Pancreas (tissue), 10 donors: ENCODE data around the gene EHD2. TPM values are rescaled to one million over a fixed set of nuclear protein-coding genes. Genes with fewer than 3 reads are reported as not detected.

Experiments used
- ATAC-seq, 4 donors: fragments of 200-7000 bp; cut with Tn5 transposase; one replicate each; pipeline versions ENCODE4 v1.8.0 to v1.9.1; 2020; ENCODE audit warnings: mild to moderate bottlenecking in 4 of 4, moderate library complexity in 4 of 4
- DNase-seq, 6 donors: peaks; one replicate each; pipeline ENCODE4 v3.0.0-alpha.2; 2020
- FAIRE-seq: peaks from 2 replicates; lab custom pipeline; 2012; peaks lifted over from hg19 to GRCh38; lab: Jason Lieb, UNC
- H3K27ac ChIP-seq, 4 donors: fragments of 200-600 bp; sonication (generic); 1 replicate in 3 of 4; 2 replicates in 1 of 4; pipeline versions ENCODE4 v1.5.0 to v1.8.0; 2020
- H3K27me3 ChIP-seq, 4 donors: fragments of 200-600 bp; one replicate each; pipeline ENCODE4 v1.8.0; 2021
- H3K36me3 ChIP-seq, 3 donors: fragments of 200-600 bp; sonication (generic) in 1 of 3; one replicate each; pipeline versions ENCODE4 v1.5.0 to v1.8.0; 2020 to 2021
- H3K4me1 ChIP-seq, 3 donors: fragments of 200-600 bp; one replicate each; pipeline ENCODE4 v1.8.0; 2021
- H3K4me3 ChIP-seq, 4 donors: fragments of 200-600 bp; sonication (generic) in 2 of 4; one replicate each; pipeline versions ENCODE4 v1.5.0 to v1.8.0; 2020 to 2021
- H3K9me3 ChIP-seq, 4 donors: fragments of 200-600 bp; one replicate each; pipeline ENCODE4 v1.8.0; 2021
- CTCF ChIP-seq, 4 donors: fragments of 200-600 bp; sonication (generic) in 3 of 4; IDR thresholded peaks; one replicate each; pipeline versions ENCODE4 v1.5.0 to v1.8.0; 2021; ENCODE audit warnings: antibody characterized with exemption in 4 of 4
- WGBS, 2 donors: extraction: QIAGEN DNeasy Blood & Tissue Kit; methylation state at CpG; one replicate each; pipeline ENCODE4 v1.1.7; 2013; 5-methylcytosine and 5-hydroxymethylcytosine counted together
- intact Hi-C, 3 donors: fragments of 100-400 bp; cut with DNase I; formaldehyde crosslinking; loops; one replicate each; pipeline versions ENCODE4 v1.11.1 to v1.14.2; 2022
- polyA plus RNA-seq, 2 donors: library from polyadenylated mRNA; stranded (reverse); fragments of 200-250 nt; gene quantifications; one replicate each; pipeline ENCODE4 v1.2.3, GENCODE V29; 2013
- total RNA-seq, 6 donors: library from RNA; stranded (reverse); fragmentation: NEBNext Ultra II Directional in 4 of 6; extraction: Animal tissue kit (Norgen Biotek cat#: 25700) in 4 of 6; gene quantifications; one replicate each; pipeline versions ENCODE4 v1.2.1 to v1.2.4, GENCODE V29; 2021 to 2023
- donor health status: healthy with polysubstance abuse.
- donor health status: DM: no; HTN: no; CAD: no; lungs with moderate emphysema.
- donor health status: DM: no; HTN: no; CAD: no.
- donor health status: control.
- donor health status: control.
- donor health status: Bipolar disorder and iron deficiency.
- donor health status: DM: yes; HTN: yes; CAD: no.
- donor health status: DM: no; HTN: no; CAD: no.
- donor health status: DM: no; HTN: no; CAD: no.
- donor health status: DM: yes; HTN: yes; CAD: no.

Gene EHD2
- total and polyA plus RNA-seq, 8 donors = 13.4 to 28.3 (median 19.6) TPM

DNA sequence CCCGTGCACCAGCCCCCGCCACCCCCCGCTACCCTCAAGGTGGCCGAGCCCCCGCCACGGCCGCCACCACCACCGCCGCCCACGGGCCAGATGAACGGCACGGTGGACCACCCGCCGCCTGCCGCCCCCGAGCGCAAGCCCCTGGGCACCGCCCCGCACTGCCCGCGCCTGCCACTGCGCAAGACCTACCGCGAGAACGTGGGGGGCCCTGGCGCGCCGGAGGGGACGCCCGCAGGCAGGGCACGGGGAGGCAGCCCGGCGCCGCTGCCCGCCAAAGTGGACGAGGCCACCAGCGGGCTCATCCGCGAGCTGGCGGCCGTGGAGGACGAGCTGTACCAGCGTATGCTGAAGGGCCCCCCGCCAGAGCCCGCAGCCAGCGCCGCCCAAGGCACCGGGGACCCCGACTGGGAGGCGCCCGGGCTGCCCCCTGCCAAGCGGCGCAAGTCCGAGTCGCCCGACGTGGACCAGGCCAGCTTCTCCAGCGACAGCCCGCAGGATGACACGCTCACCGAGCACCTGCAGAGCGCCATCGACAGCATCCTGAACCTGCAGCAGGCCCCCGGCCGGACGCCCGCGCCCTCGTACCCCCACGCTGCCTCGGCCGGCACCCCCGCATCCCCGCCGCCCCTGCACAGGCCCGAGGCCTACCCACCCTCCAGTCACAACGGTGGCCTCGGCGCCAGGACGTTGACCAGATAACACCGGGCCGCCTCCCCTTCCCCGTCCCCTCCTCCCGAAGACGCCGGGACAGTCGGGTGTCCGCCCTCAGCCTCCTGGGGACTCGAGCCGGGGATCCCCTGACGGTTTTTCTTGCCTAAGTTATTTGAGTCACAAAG is 11.3 kb upstream of the EHD2 start:
- ATAC-seq = no peak
- intact Hi-C loops = no loop called here
- H3K9me3 ChIP-seq = no peaks in the 10 kb centered on the region
- peak in 2 of 6 donors; percentile 35 to 75 for DNase-seq
- 95 to 96% methylated on average over 84 to 91 of the region's 91 CpGs for WGBS, 2 donors
- H3K4me1 ChIP-seq = no peaks in the 10 kb centered on the region
- H3K36me3 ChIP-seq = peaks cover 0 to 19% (median 4%) of the 10 kb centered on the region in 3 donors
- no peak overlapping the region for H3K4me3 ChIP-seq
- H3K27me3 ChIP-seq = no peaks in the 10 kb centered on the region
- TF ChIP-seq CTCF (IDR thresholded peaks at IDR 0.05) = no peak
- FAIRE-seq = no peak
- no peak overlapping the region for H3K27ac ChIP-seq

DNA sequence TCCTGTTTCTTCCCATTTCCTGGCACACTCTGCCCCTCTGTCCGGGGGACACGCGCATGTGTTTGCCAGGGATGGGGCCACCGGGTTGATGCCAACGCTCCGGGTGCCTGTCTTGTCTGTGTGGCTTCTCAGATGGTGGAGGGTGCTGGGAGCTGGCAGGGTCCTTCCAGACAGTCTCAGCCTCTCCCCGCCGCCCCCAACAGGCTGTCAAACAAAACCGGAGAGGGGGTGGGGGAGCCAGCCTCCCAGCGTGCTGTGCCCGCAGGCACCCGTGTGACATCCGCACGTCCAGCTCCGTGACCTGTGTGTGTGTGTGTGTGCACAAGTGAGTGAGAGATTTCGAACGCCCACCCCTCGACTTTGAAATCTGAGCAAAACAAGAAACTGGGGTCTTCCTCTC is 10.6 kb upstream of the EHD2 start:
- peaks cover 0 to 19% (median 4%) of the 10 kb centered on the region in 3 donors for H3K36me3 ChIP-seq
- intact Hi-C loops = no loop called here
- no peaks in the 10 kb centered on the region for H3K9me3 ChIP-seq
- H3K27me3 ChIP-seq = no peaks in the 10 kb centered on the region
- no peak for DNase-seq
- no peak overlapping the region for H3K4me3 ChIP-seq
- 88% methylated on average over 17 to 18 of the region's 18 CpGs for WGBS, 2 donors
- no peak for FAIRE-seq
- no peaks in the 10 kb centered on the region for H3K4me1 ChIP-seq
- TF ChIP-seq CTCF (IDR thresholded peaks at IDR 0.05) = no peak
- no peak for ATAC-seq
- no peak overlapping the region for H3K27ac ChIP-seq

DNA sequence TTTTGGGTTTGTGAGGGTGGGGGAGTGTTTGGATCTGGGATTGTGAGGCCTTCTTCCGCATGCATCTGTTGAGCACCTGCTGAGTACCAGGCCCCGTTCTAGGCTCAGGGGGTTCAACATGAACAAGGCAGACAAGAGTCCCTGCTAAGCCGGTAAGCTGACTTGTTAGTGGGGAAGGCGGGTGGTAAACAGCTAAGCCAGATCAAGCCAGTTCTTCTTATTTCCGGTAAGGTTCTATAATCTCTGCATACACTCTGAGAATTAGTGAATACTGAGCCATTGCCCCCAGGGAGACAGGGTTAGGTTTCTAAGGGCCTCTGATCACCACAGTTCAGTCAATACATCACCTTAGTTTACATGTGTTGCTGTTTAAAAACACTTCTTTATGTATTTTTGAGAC is 9.9 kb upstream of the EHD2 start:
- Histone ChIP-seq H3K27me3 (no peaks in the 10 kb centered on the region), H3K9me3 (no peaks in the 10 kb centered on the region), H3K4me1 (no peaks in the 10 kb centered on the region), H3K27ac (no peak overlapping the region), H3K4me3 (no peak overlapping the region), H3K36me3 (peaks cover 0 to 19% (median 4%) of the 10 kb centered on the region in 3 donors)
- WGBS, 2 donors = 94 to 95% methylated on average over 5 of the region's 5 CpGs
- intact Hi-C loops = no loop called here
- FAIRE-seq = no peak
- TF ChIP-seq CTCF (IDR thresholded peaks at IDR 0.05) = no peak
- DNase-seq = no peak
- ATAC-seq = no peak

DNA sequence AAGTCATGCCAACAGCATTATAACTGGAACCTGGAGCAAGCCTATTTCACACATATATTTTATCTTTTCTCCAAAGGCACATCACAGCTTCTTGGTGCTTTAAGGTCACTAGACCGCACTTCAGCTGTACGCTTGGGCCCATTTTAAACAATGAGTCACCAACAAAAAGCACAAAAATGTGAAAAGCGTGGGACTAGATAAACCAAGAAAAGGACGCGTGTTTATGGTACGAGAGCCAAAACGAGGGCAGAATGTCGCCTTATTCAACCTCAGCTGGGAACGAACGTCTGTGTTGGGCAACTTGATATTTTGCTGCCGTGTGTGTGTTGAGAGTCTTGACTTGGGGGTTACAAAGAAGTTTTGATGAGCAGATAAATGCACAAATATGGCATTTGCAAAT is 9.2 kb upstream of the EHD2 start:
- DNase-seq = no peak
- H3K4me1 ChIP-seq = no peaks in the 10 kb centered on the region
- no peaks in the 10 kb centered on the region for H3K27me3 ChIP-seq
- no peaks in the 10 kb centered on the region for H3K9me3 ChIP-seq
- no peak for ATAC-seq
- intact Hi-C loops = no loop called here
- TF ChIP-seq CTCF (IDR thresholded peaks at IDR 0.05) = no peak
- H3K27ac ChIP-seq = no peak overlapping the region
- peaks cover 0 to 19% (median 4%) of the 10 kb centered on the region in 3 donors for H3K36me3 ChIP-seq
- WGBS, 2 donors = 86 to 89% methylated on average over 11 of the region's 11 CpGs
- no peak overlapping the region for H3K4me3 ChIP-seq
- no peak for FAIRE-seq

DNA sequence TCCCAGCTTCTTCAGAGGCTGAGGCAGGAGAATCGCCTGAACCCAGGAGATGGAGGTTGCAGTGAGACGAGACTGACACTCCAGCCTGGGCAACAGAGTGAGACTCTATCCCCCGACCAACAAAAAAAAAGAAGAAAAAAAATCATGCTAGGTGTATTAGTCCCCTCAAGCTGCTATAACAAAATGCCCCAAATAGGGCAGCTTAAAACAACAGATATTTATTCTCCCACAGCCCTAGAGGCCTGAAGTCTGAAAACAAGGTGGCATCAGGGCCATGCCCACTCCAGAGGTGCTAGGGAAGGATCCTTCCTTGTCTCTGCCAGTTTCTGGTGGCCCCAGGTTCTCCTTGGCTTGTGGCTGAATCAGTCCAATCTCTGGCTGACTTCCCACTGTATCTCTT is 8.6 kb upstream of the EHD2 start:
- FAIRE-seq (no peak), ATAC-seq (no peak), DNase-seq (no peak)
- intact Hi-C loops = no loop called here
- Histone ChIP-seq H3K36me3 (peaks cover 0 to 19% (median 4%) of the 10 kb centered on the region in 3 donors), H3K27ac (no peak overlapping the region), H3K4me3 (no peak overlapping the region), H3K9me3 (no peaks in the 10 kb centered on the region), H3K4me1 (no peaks in the 10 kb centered on the region), H3K27me3 (no peaks in the 10 kb centered on the region)
- no peak for TF ChIP-seq CTCF (IDR thresholded peaks at IDR 0.05)
- WGBS, 2 donors = 93 to 94% methylated on average over 3 of the region's 3 CpGs
